Measurements from ENCODE around the gene MGAT3.

DNA sequence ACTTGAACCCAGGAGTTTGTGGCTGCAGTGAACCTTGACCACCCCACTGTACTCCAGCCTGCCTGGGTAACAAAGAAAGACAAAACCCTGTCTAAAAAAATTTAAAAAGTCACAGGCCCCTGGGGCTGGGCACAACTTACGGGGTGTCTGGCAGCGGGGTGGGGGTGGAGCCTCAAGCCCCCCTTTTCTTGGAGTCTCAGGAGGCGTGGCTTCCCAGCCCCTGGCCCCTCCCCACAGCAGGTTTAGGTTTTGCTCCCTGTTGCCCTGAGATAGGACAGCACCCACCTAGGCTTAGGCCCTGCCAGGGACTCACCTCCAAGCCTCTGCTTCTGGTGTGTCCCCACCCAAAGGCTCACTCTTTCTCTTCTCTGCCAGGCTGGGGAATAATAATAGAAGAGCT lies 22.4 kb downstream of the MGAT3 start:
- TF ChIP-seq, protein P1, sequence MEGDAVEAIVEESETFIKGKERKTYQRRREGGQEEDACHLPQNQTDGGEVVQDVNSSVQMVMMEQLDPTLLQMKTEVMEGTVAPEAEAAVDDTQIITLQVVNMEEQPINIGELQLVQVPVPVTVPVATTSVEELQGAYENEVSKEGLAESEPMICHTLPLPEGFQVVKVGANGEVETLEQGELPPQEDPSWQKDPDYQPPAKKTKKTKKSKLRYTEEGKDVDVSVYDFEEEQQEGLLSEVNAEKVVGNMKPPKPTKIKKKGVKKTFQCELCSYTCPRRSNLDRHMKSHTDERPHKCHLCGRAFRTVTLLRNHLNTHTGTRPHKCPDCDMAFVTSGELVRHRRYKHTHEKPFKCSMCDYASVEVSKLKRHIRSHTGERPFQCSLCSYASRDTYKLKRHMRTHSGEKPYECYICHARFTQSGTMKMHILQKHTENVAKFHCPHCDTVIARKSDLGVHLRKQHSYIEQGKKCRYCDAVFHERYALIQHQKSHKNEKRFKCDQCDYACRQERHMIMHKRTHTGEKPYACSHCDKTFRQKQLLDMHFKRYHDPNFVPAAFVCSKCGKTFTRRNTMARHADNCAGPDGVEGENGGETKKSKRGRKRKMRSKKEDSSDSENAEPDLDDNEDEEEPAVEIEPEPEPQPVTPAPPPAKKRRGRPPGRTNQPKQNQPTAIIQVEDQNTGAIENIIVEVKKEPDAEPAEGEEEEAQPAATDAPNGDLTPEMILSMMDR (IDR thresholded peaks at IDR 0.05): no peak
- TF ChIP-seq POLR2A (IDR thresholded peaks at IDR 0.05): no peak
- no peak for TF ChIP-seq EP300 (IDR thresholded peaks at IDR 0.05)
